Stimulated activated CD8-positive, alpha-beta memory T cell treated with anti-CD3 and anti-CD28 coated beads, Interleukin-15, amount 100 ng/mL, for 48 hours (primary cell): ENCODE results near the gene CHKB.
"Not testable (repeated sequence)": the region's sequence is repeated elsewhere in the genome, so short reads cannot be mapped to it uniquely, and the experiment has no call there.

Source experiments
- DNase-seq, 2 donors: peaks; one replicate each; pipeline ENCODE4 v3.0.0-alpha.2; 2020; ENCODE audit warnings: low read depth in 2 of 2

Gene CHKB

DNA sequence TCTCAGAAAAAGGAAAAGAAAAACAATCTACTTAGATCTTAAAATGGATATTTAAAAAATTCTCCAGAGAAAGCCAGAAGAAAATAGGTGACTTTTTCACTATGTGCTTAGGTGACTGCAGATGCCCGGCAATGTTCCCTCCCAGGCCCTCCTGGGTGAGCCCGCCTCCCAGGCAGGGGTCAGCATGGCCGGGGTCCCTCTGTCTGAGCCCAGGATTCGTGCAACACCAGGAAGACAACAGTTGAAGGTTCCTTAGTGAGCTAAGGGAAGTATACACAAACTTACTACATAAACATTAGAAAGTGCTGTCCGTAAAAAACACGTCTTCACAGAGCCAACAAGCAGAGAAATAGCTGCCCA lies 29.5 kb upstream of the CHKB start:
- DNase-seq = no peak

DNA sequence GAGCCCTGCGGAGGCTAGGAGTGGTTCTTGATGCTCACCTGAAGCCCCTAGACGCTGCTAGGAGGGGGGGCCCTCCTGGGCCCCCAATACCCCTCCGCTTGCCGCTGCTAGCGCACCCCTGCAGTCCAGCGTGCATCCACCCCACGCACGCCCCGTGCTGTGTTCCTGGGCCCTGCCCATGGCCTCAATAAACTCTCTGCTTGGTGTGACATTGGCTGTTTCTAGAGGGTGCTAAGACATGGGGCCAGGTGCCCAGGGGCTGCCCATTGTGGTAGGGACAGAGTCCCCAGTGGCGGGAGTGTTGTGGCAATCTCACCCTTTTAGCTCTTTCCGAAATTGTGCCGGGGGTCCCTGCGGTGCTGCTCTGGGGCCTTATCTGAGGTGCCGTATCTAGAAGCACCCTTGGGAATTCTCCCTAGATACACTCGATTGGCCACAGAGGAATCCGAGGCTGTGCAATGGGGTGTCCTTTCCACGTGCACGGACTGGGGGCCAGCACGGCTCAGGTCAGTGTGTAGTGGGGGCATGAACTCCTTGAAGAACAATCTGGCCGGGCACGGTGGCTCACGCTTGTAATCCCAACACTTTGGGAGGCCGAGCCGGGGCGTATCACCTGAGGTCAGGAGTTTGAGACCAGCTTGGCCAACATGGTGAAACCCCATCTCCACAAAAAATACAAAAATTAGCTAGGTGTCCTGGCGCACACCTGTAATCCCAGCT lies 28.9 kb upstream of the CHKB start:
- DNase-seq = no peak

DNA sequence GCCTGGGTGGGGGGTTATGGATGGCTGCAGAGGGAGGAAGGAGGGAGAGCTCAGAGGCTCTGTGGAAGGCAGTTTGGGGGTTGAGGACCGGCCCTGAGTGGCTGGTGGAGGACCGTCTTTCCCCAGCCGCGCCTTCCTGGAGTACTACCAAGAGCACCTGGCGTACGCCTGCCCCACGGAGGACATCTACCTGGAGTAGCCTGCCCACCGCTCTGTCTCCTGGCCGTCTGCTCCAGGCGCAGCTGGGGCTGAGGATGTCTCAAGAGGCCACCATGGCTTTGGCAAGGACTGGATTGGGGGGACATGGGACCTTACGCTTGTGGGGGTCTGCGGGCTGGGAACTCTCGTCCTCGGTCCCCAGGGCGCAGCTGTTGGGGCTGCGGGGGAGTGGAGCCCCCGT lies 27.9 kb upstream of the CHKB start:
- no peak for DNase-seq

DNA sequence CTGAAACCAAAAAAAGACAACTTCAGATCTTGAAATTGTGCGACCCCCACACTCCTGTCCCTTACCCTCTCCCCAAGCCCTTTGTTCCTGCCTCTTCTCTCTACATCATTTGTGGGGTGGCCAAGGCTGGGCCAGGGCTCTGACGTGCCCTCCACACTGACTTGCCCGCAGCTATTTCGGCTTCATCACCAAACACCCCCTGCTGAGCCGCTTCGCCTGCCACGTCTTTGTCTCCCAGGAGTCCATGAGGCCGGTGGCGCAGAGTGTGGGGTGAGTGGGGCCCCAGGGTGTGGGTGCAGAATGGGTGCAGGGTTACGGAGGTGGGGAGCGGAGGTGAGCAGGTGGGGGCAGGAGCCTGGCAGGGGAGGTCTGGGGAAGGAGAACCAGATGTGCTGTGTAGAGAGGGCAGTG lies 27.4 kb upstream of the CHKB start:
- DNase-seq = no peak

DNA sequence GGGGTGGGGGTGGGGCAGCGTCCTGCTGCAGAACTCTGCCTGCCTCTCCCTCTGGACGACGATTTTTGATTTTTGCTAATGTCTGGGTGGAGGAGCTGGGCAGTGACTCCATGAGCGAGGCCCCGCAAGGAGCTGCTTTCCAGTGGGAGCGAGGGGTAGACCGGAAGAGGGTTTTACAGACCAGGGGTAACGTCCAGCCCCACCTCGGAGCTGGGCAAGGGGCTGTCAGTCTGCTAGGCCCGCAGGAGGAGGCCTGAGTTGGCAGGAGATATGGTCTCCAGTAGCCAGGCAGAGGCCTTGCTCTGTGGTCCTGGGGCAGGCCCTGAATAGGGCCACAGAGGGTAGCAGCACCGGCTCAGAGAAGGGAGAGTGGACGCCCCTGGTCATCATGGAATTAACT lies 26.9 kb upstream of the CHKB start:
- DNase-seq = no peak

DNA sequence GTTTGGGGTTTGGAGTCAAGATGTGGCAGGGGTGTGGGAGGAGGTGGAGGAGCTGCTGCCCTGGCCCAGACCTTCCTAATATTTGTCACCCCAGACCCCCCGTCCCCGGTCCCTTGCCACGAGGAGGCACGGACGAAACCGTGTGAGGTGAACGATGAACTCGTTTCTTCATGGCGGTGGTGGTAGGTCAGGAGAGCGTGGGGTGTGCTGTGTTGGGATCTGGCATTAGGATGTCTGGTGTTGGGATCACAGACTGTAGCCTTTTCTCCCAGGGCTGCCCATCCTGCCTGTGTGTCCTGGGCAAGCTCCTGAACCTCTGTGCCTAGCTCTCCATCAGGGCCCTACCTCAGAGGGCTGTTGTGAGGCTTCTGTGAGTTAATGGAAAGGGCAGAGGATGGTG lies 26.3 kb upstream of the CHKB start:
- no peak for DNase-seq

DNA sequence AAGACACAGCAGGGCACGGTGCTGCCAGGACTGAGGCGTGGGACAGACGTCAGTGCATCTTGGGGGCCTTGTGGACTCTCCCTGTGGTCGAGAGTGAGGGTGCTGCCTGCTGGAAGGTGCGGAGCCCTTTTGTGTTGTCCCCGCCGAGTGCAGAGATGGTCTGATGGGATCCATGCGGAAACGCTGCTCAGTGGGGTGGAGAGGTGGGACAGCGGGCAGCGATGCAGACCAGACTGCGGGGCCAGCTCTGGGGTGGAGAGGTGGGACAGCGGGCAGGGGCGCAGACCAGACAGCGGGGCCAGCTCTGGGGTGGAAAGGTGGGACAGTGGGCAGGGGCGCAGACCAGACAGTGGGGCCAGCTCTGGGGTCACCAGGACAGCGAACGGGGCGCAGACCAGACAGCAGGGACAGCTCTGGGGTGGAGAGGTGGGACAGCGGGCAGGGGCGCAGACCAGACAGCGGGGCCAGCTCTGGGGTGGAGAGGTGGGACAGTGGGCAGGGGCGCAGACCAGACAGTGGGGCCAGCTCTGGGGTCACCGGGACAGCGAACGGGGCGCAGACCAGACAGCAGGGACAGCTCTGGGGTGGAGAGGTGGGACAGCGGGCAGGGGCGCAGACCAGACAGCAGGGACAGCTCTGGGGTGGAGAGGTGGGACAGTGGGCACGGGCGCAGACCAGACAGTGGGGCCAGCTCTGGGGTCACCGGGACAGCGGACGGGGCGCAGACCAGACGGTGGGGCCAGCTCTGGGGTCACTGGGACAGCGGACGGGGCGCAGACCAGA lies 25.6 kb upstream of the CHKB start:
- DNase-seq = not testable (repeated sequence)

DNA sequence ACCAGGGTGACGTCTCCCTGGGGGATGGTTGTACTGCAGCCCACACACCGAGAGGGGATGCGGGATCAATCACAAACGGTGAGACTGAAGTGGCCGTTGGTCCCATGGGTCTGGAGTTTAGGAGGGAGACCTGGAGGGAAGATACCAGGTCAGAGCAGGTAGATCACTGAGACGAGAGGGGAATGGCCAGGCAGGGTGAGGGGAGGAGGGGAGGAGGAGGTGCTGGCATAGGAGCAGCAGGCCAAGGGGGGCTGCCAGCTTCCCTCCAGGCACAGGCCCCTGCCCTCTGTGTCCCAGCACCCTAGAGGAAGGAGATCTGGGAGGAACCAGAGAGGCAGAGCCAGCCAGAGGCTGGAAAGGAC lies 25.0 kb upstream of the CHKB start:
- DNase-seq = no peak

DNA sequence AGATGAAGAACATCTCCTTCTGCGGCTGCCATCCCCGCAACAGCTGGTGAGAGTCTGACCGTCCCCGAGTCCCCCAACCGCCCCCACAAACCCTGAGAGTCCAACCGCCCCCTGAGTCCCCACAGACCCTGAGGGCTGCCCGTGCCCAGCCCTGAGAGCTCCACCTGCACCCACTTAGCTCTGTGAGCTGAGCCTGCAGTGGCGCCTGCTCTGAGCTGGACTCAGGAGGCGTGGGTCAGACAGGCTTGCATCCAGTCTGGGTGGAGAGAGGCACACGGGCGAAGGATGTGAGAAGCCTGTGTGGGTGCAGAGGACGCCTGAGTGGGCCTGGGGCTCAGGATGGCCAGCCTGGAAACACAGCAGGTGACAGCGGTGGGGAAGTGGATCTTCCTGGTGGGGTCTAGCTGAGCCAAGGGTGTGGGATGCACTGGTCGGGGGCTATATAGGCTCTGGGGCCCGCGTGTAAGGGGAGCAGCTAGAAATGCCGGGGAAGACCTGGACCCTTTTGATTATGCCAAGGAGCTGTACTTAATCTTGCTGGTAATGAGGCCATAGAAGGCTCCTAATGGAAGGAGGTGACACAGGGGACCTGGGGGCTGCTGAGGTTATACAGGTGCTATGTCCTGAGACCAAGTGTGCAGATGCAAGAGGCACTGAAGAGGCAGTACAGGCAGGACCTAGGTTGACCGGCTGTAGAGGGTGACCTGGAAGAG lies 24.5 kb upstream of the CHKB start:
- no peak for DNase-seq

DNA sequence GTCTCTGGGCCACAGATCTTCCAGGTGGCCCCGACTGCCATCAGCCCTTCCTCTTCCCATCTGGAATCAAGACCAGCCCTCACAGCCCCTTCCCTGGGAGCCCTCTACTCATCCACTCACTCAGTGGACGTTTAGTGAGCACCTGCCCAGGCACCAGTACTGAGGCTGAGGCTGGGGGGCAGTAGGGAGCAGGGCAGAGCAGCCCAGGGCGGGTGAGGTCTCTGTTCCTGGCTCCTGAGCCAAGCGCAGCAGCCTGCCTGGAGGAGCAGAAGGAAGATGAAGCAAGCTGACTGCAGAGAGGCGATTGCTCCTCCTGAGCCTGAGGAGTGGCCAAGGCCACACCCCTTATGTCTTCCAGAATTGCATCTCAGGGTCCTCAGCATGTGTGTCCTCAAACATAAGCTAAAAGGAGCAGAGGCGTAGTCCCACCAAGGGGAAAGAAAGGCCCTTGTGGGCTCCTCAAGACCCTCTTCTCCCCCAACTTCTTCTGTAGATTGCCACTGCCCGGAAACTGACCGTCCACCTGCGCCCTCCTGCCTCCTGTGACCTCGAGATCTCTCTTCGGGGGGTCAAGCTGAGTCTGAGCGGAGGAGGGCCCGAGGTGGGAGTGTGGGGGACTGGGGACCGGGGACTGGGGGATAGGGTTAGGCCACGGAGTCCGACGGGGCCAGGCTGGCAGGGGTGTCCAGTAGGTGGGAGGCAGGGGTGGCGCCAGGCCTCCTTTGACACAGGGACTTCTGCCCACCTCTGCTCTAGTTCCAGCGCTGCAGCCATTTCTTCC lies 23.7 kb upstream of the CHKB start:
- DNase-seq = no peak

DNA sequence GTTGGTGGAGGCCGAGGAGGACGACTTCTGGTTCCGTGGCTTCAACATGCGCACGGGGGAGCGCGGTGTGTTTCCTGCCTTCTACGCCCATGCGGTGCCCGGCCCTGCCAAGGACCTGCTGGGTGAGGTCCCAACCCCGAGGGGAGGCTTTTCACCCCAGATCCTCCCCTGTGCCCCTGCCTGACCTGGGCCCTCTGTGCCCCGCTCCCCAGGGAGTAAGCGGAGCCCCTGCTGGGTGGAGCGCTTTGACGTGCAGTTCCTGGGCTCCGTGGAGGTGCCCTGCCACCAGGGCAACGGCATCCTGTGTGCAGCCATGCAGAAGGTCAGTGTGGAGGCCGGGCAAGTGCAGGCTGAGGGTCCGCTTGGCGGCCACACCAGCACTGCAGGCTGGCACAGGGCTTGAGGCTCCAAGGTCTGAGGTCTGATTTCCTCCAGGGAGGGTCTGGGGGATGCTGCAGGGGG lies 23.0 kb upstream of the CHKB start:
- no peak for DNase-seq

DNA sequence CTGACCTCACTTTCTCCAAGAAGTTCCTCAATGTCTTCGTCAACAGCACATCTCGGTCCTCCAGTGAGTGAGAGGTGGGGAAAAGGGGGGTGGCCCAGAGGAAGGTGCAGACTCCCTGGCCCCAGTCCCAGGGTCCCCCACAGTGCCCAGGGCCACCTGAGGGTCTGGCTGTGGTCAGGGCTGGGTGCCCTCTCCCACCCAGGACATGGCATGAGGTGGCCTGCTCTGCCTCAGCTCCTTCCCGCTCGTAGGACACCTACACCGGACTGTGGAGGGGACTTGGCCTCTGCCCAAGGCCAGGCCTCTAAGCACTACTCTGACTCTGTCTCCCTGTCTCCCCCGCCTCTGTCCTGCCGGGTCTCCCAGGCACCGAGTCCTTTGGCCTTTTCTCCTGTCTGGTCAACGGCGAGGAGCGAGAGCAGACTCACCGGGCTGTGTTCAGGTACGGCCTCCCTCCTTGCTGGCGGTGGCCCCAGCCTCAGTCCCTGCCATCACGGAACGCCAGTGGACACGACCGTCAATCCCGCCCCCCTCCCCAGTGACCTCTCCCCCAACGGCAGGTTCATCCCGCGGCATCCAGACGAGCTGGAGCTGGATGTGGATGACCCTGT lies 22.5 kb upstream of the CHKB start:
- DNase-seq = no peak

DNA sequence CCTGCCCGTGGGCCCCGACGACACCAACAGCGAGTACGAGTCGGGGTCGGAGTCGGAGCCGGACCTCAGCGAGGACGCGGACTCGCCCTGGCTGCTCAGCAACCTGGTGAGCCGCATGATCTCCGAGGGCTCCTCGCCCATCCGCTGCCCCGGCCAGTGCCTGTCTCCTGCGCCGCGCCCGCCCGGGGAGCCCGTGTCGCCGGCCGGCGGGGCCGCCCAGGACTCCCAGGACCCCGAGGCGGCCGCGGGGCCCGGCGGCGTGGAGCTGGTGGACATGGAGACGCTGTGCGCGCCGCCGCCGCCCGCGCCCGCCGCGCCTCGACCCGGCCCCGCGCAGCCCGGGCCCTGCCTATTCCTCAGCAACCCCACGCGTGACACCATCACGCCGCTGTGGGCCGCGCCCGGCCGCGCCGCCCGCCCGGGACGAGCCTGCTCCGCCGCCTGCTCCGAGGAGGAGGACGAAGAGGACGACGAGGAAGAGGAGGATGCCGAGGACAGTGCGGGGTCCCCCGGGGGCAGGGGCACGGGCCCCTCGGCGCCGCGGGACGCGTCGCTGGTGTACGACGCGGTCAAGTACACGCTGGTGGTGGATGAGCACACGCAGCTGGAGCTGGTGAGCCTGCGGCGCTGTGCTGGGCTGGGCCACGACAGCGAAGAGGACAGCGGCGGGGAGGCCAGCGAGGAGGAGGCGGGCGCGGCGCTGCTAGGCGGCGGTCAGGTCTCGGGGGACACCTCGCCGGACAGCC lies 21.8 kb upstream of the CHKB start:
- no peak for DNase-seq

DNA sequence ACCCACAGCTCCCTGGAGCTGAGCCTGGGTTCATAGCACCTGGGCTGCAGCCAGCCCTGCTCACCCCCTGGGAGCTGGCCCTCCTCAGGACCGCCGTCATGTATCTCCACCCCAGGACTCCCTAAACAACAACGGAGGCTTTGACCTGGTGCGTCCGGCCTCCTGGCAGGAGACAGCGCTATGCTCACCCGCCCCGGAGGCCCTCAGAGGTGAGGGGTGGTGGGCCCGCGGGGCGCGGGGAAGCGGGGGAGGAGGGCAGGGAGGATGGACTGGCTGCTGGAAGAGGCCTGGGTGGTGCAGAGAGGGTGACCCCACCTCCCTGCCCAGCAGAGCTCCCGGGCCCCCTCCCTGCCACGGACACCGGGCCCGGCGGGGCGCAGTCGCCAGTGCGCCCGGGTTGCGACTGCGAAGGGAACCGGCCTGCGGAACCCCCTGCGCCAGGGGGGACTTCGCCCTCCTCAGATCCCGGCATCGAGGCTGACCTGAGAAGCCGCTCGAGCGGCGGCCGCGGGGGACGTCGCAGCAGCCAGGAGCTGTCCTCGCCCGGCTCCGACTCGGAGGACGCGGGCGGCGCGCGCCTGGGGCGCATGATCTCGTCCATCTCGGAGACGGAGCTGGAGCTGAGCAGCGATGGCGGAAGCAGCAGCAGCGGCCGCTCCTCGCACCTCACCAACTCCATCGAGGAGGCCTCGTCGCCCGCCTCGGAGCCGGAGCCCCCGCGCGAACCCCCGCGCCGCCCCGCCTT lies 21.0 kb upstream of the CHKB start:
- no peak for DNase-seq

DNA sequence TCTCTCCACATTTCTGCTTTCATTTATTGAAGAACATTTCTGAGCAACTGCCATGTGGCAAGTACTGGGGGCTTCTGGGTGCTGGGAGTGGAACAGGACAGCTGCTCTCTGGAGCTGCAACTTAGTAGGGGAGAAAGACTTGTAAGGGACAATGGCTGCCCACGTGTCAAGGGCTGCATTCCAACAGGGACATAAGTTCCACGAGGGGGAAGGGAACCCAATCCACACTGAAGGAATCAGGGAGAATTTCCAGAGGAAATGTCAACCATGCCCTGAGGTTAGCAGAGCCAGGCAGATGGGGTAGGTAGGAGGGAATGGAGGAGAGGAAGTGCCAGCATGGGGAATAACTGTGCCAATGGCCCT lies 19.7 kb upstream of the CHKB start:
- DNase-seq = no peak

DNA sequence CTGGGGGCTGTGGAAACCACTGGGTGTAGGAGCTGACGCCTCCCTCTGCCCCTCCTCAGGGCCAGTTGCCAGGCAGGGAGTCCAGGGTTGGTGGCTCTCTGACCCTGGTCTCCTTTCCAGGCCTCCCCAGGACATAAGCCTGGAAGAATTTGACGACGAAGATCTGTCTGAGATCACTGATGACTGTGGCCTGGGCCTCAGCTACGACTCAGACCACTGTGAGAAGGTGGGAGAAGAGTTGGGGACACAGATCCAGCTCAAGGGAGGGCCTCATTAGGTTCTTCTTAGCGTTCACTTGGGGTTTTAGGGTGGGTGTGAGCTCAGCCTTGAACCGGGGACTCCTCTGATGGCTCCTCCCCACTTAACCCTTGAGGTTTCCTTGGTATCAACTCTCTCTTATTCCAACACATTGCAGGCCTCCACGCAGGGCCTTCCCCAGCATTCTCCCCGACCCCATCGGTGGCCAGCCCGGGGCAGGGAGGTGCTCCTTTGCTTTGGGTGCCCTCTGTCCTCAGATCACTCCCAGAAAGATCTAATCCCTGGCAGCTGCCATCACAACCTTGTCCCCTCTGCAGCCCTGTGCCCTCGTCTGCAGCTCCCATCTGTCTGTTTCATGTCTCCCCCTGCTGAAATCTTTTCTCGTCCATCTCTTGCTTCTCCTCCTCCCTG lies 19.2 kb upstream of the CHKB start:
- DNase-seq = no peak

DNA sequence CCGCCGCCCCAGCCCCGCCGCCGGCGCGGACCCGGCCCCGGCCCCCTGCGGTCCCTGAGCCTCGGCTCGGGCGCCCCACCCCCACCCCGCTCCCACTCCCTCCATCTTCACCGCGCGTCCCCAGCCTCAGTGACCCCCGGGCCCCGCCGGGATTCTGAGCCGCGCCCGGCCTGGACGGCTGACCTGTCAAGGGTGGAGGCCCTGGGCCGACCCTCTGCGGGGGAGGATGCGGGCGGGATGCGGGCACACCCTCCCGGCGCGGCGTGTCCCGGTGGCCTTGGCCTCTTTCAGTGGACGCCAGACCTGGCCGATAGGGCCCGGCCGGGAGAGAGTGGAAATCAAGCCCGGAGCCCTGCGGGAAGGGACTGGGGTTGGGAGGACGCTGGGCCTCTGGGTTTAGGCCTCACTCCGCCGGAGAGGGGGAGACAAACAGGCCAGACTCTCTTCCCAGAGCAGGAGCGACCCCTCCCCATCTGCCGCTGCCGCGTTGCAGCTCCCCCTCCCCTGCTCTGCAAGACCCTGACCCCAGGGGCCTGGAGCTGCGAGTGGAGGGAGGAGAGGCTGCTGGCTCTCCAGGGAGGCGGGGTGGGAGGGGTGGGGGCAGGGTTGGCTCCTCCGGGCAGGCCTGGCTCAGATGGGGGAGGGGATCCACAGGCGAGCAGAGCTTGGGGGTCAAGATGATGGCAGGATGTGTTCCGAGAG lies 18.5 kb upstream of the CHKB start:
- no peak for DNase-seq

DNA sequence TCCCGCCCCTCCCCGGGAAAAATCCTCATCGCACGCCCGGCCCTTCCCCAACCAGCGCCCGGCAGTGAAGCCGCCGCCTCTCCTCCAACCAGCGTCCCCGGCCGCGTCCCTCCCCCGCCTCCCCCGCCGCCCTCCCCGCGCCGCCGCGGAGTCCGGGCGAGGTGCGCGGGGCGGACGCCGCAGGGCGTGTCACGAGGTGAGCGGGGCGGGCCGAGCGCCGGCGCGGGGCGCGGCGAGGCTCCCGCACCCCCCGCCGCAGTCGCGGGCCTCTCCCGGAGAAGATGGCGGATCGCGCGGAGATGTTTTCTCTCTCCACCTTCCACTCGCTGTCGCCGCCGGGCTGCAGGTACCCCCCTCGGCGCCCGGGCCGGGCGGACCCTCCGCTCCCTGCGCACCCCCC lies 17.9 kb upstream of the CHKB start, which contains the start of gene MAPK8IP2:
Gene MAPK8IP2, plus strand, starts transcription at position 256 of the 400 bp plus-strand sequence. Its CDS starts 26 bp downstream, at position 282.
- no peak for DNase-seq
